HG03520 (cell line): Measurements from ENCODE around the gene NAGPA.
"Not testable (repeated sequence)": the region's sequence is repeated elsewhere in the genome, so short reads cannot be mapped to it uniquely, and the experiment has no call there.

Experiments
- ATAC-seq: cut with Tn5 transposase; IDR thresholded peaks from one replicate; pipeline ENCODE4 v1.9.1; 2021; ENCODE audit warnings: mild to moderate bottlenecking, moderate library complexity; ENCODE audit not compliant: unreplicated experiment

The NAGPA gene

GRCh38 chr16:5033256-5034166, at the start of gene NAGPA:
TSS of gene NAGPA (minus strand) at chr16:5033935. CDS start at chr16:5033914, 21 bp downstream.
- ATAC-seq, result peak; percentile 78

GRCh38 chr16:5080996-5081395, 47.3 kb upstream of the NAGPA start:
- ATAC-seq, result not testable (repeated sequence)

GRCh38 chr16:5080461-5080860, 46.7 kb upstream of the NAGPA start:
- not testable (repeated sequence) for ATAC-seq

- no peak for ATAC-seq
These were observed 44.9 kb upstream of the NAGPA start for GRCh38 chr16:5078626-5079025.

- ATAC-seq, result no peak
These were observed 43.6 kb upstream of the NAGPA start for GRCh38 chr16:5077304-5077703.

- ATAC-seq, result no peak
These were observed 41.9 kb upstream of the NAGPA start for GRCh38 chr16:5075637-5076036.

- not testable (repeated sequence) for ATAC-seq
These were observed 40.0 kb upstream of the NAGPA start for GRCh38 chr16:5073771-5074170.

GRCh38 chr16:5073279-5073629, 39.5 kb upstream of the NAGPA start:
- ATAC-seq, result no peak

GRCh38 chr16:5072334-5073278, 38.9 kb upstream of the NAGPA start:
- no peak for ATAC-seq

GRCh38 chr16:5071681-5072333, 38.1 kb upstream of the NAGPA start, which contains the start of gene ALG1:
TSS of gene ALG1 (plus strand) at chr16:5071843. CDS start at chr16:5071850, 7 bp downstream.
- ATAC-seq, result peak; percentile 83

- no peak for ATAC-seq
These were observed 37.6 kb upstream of the NAGPA start for GRCh38 chr16:5071341-5071680.

- ATAC-seq, result no peak
These were observed 36.9 kb upstream of the NAGPA start for GRCh38 chr16:5070431-5071186.

- ATAC-seq, result no peak
These were observed 36.1 kb upstream of the NAGPA start for GRCh38 chr16:5069854-5070253.

- no peak for ATAC-seq
These were observed 35.3 kb upstream of the NAGPA start for GRCh38 chr16:5069048-5069447.

- ATAC-seq, result no peak
These were observed 32.8 kb upstream of the NAGPA start for GRCh38 chr16:5066511-5066910.

- ATAC-seq, result no peak
These were observed 32.1 kb upstream of the NAGPA start, which contains the start of gene C16orf89 for GRCh38 chr16:5065813-5066212. TSS of gene C16orf89 (minus strand) at chr16:5065956. CDS start at chr16:5065908, 48 bp downstream.

GRCh38 chr16:5065326-5065725, 31.6 kb upstream of the NAGPA start:
- ATAC-seq, result no peak

- ATAC-seq, result no peak
These were observed 31.2 kb upstream of the NAGPA start for GRCh38 chr16:5064915-5065314.

- ATAC-seq, result no peak
These were observed 29.3 kb upstream of the NAGPA start for GRCh38 chr16:5062790-5063765.
